ENCODE data around the gene KRT7.

The KRT7 gene

GRCh38 chr12:52227606-52228166 lies 5.4 kb upstream of the KRT7 start:
- no peak for DNase-seq (ENCODE audit: extremely low spot score)
- TF ChIP-seq CTCF (IDR thresholded peaks at IDR 0.05; ENCODE audit: control extremely low read depth, extremely low read depth, low read depth, missing control alignments) = no peak
- ChIA-PET CTCF (interaction anchor here (1.7 kb wide), 1 partner anchor 10 kb away, joined by 5 read pairs; no protein-coding TSS in a partner anchor), POLR2A (no interaction called here)

- ChIA-PET CTCF (interaction anchor here (1.7 kb wide), 1 partner anchor 9 kb away, joined by 5 read pairs; no protein-coding TSS in a partner anchor), POLR2A (no interaction called here)
- DNase-seq (ENCODE audit: extremely low spot score) = no peak
- no peak for TF ChIP-seq CTCF (IDR thresholded peaks at IDR 0.05; ENCODE audit: control extremely low read depth, extremely low read depth, low read depth, missing control alignments)
Observed at GRCh38 chr12:52228366-52228765, 4.7 kb upstream of the KRT7 start.

GRCh38 chr12:52228931-52229330 lies 4.1 kb upstream of the KRT7 start:
- POLR2A ChIA-PET = no interaction called here
- no peak for TF ChIP-seq CTCF (IDR thresholded peaks at IDR 0.05; ENCODE audit: control extremely low read depth, extremely low read depth, low read depth, missing control alignments)
- CTCF ChIA-PET = no interaction called here
- DNase-seq (ENCODE audit: extremely low spot score) = no peak

GRCh38 chr12:52229836-52230343 lies 3.2 kb upstream of the KRT7 start:
- CTCF ChIA-PET = no interaction called here
- no peak for DNase-seq (ENCODE audit: extremely low spot score)
- POLR2A ChIA-PET = no interaction called here
- TF ChIP-seq CTCF (IDR thresholded peaks at IDR 0.05; ENCODE audit: control extremely low read depth, extremely low read depth, low read depth, missing control alignments) = no peak

GRCh38 chr12:52230364-52231281 lies 2.4 kb upstream of the KRT7 start:
- TF ChIP-seq CTCF (IDR thresholded peaks at IDR 0.05; ENCODE audit: control extremely low read depth, extremely low read depth, low read depth, missing control alignments) = no peak
- ChIA-PET POLR2A (no interaction called here), CTCF (no interaction called here)
- no peak for DNase-seq (ENCODE audit: extremely low spot score)

- DNase-seq (ENCODE audit: extremely low spot score) = no peak
- ChIA-PET POLR2A (no interaction called here), CTCF (no interaction called here)
- TF ChIP-seq CTCF (IDR thresholded peaks at IDR 0.05; ENCODE audit: control extremely low read depth, extremely low read depth, low read depth, missing control alignments) = no peak
Observed at GRCh38 chr12:52231305-52232202, 1.5 kb upstream of the KRT7 start.
